Measurements from ENCODE around the gene TRAPPC3L. TPM values are rescaled to one million over a fixed set of nuclear protein-coding genes. Genes with fewer than 3 reads are reported as not detected.

Gene TRAPPC3L
- polyA plus RNA-seq, 2 of the 4 experiments (the other 2 are of a cell fraction): not detected

DNA sequence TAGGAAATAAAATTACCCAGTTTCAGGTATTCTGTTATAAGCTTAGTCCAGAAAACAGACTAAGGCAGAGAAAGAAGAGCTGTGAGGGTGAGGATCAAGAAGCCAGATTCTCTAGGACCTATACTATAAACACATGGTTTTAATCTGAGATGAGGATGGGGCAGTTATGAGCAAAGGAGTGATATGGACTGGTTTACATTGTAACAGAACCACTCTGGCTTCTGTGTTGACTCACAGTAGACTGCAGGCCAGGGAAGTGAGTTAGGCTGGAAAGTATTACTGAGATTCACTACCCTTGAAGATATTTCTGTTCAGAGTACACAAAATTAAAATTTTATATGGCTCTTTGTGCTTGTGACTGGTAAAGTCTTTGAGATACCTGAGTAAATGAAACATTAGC, 22.6 kb upstream of the TRAPPC3L start:
- no peak overlapping the region for H3K4me2 ChIP-seq
- peaks cover 17% of the 10 kb centered on the region; the same call in 2 of the 3 replicates for H3K4me1 ChIP-seq
- H3K4me3 ChIP-seq: no peak overlapping the region
- DNase-seq (ENCODE audit: low read depth in 1 of 2, low spot score in 1 of 2) (no peak), FAIRE-seq (no peak), ATAC-seq (no peak)
- H3K9me3 ChIP-seq: no peaks in the 10 kb centered on the region
- no peak overlapping the region for H3K27ac ChIP-seq
- POLR2A ChIA-PET: interaction anchor here (0.9 kb wide), 1 partner anchor 288 kb away, joined by 3 read pairs; the partner anchor contains the start of gene TSPYL1
- CTCF ChIA-PET: interaction anchor here (0.9 to 1.0 kb wide), 3 partner anchors 30 to 300 kb away, joined by 3 to 4 read pairs (median 3); no protein-coding TSS in a partner anchor
- TF ChIP-seq SREBF2 (IDR thresholded peaks at IDR 0.05): no peak
- TF ChIP-seq, protein P1, sequence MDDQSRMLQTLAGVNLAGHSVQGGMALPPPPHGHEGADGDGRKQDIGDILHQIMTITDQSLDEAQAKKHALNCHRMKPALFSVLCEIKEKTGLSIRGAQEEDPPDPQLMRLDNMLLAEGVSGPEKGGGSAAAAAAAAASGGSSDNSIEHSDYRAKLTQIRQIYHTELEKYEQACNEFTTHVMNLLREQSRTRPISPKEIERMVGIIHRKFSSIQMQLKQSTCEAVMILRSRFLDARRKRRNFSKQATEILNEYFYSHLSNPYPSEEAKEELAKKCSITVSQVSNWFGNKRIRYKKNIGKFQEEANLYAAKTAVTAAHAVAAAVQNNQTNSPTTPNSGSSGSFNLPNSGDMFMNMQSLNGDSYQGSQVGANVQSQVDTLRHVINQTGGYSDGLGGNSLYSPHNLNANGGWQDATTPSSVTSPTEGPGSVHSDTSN (IDR thresholded peaks at IDR 0.05): no peak
- no peak for TF ChIP-seq FOXS1 (CRISPR knock-in tag; IDR thresholded peaks at IDR 0.05)
- no peak for TF ChIP-seq HOXB5 (CRISPR knock-in tag; IDR thresholded peaks at IDR 0.05)
- no peak for TF ChIP-seq EHMT2 (IDR thresholded peaks at IDR 0.05; ENCODE audit: low read depth)
- TF ChIP-seq, protein P2, sequence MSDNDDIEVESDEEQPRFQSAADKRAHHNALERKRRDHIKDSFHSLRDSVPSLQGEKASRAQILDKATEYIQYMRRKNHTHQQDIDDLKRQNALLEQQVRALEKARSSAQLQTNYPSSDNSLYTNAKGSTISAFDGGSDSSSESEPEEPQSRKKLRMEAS (IDR thresholded peaks at IDR 0.05): no peak
- TF ChIP-seq POLR2A (IDR thresholded peaks at IDR 0.05; ENCODE audit: low read length): no peak
- no peak for TF ChIP-seq NFE2L2 (conservative IDR thresholded peaks at IDR 0.05; ENCODE audit: low read length)
- no peak for TF ChIP-seq CEBPB (IDR thresholded peaks at IDR 0.05)
- TF ChIP-seq, protein P3, sequence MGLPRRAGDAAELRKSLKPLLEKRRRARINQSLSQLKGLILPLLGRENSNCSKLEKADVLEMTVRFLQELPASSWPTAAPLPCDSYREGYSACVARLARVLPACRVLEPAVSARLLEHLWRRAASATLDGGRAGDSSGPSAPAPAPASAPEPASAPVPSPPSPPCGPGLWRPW (IDR thresholded peaks at IDR 0.05): no peak

DNA sequence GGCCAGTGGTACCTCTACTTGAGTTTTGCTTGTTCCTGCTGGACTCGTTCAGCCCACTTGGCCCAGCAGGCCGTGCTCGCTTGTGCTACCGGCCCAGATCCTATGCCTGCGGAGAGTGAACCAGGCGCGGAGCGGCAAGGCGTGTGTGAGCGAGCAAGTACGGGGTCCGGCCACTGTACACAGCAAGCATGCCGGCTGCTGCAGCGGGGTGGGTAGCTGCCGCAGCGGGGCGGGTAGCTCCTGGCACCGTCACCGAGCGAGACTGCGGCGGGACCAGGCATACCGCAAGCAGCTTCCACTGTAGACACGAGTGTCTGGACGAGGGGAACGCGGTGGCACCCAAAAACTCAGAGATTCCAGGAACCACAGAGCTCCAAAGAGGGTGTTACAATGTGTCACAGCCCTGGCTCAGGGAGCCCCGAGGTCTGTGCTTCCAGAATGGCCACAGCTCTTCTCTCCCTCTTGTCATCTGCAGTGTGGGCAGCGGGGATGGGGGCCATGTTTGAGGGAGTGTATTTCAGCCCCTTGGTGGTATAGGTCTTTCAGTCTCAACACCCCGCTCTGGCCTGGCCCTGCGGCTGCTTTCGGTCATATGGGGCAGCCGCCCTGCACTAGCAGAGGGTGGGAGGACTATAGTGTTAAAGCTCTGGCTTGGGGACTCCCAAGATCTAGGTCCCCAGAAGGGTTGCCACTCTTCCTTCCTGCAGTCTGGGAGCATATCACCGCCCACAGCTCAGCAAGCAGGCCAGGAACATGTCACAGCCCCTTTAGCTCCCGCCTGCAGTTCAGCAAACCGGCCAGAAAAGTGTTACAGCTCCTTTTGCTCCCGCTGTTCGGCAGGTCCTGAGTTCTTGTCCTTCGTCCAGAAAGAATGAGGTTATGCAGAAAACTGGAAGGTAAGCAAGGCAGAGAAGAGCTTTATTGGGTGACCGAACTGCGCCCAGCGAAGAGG, 19.7 kb upstream of the TRAPPC3L start:
- H3K4me2 ChIP-seq: no peak overlapping the region
- TF ChIP-seq RNF2 (IDR thresholded peaks at IDR 0.05; ENCODE audit: borderline replicate concordance, low read depth) (no peak), MYC (IDR thresholded peaks at IDR 0.05; ENCODE audit: borderline replicate concordance, low read length) (no peak), CBX8 (IDR thresholded peaks at IDR 0.05) (no peak), CBX2 (IDR thresholded peaks at IDR 0.05; ENCODE audit: borderline replicate concordance, low read depth) (no peak), EHMT2 (IDR thresholded peaks at IDR 0.05; ENCODE audit: low read depth) (no peak), JUNB (IDR thresholded peaks at IDR 0.05) (no peak), MAFK (IDR thresholded peaks at IDR 0.05; ENCODE audit: partially characterized antibody) (no peak), ZC3H11A (IDR thresholded peaks at IDR 0.05) (no peak), TP53 (CRISPR knock-in tag; IDR thresholded peaks at IDR 0.05) (no peak), ZSCAN20 (CRISPR knock-in tag; IDR thresholded peaks at IDR 0.05) (no peak), SMC3 (IDR thresholded peaks at IDR 0.05) (no peak), EP300 (IDR thresholded peaks at IDR 0.05) (no peak), RCOR1 (IDR thresholded peaks at IDR 0.05; ENCODE audit: low read depth, low read length) (no peak), ZFP36 (IDR thresholded peaks at IDR 0.05; ENCODE audit: borderline replicate concordance, partially characterized antibody) (no peak), CEBPB (IDR thresholded peaks at IDR 0.05) (no peak)
- TF ChIP-seq, protein P4, sequence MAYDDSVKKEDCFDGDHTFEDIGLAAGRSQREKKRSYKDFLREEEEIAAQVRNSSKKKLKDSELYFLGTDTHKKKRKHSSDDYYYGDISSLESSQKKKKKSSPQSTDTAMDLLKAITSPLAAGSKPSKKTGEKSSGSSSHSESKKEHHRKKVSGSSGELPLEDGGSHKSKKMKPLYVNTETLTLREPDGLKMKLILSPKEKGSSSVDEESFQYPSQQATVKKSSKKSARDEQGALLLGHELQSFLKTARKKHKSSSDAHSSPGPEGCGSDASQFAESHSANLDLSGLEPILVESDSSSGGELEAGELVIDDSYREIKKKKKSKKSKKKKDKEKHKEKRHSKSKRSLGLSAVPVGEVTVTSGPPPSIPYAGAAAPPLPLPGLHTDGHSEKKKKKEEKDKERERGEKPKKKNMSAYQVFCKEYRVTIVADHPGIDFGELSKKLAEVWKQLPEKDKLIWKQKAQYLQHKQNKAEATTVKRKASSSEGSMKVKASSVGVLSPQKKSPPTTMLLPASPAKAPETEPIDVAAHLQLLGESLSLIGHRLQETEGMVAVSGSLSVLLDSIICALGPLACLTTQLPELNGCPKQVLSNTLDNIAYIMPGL (CRISPR knock-in tag; IDR thresholded peaks at IDR 0.05; ENCODE audit: borderline replicate concordance): no peak
- ATAC-seq (no peak), DNase-seq (ENCODE audit: low read depth in 1 of 2, low spot score in 1 of 2) (no peak), FAIRE-seq (no peak)
- H3K4me3 ChIP-seq: no peak overlapping the region
- peaks cover 11% of the 10 kb centered on the region; the same call in 2 of the 3 replicates for H3K4me1 ChIP-seq
- H3K9me3 ChIP-seq: no peaks in the 10 kb centered on the region
- CTCF ChIA-PET: interaction anchor here (1.2 to 8.1 kb wide), 4 partner anchors 30 to 295 kb away, joined by 3 to 80 read pairs (median 7); no protein-coding TSS in a partner anchor
- WGBS (ENCODE audit: missing lambda C conversion rate): 82% methylated on average over 28 of the region's 42 CpGs
- H3K27ac ChIP-seq: no peak overlapping the region
- POLR2A ChIA-PET: no interaction called here

All from A549 (cell line).